ENCODE data around the gene FGF1.
A peak's percentile ranks its signal among the peaks of the same experiment; 100 is the strongest.

- TF ChIP-seq USF2 (IDR thresholded peaks at IDR 0.05; ENCODE audit: low read depth, low read length) (no peak), CTCF (conservative IDR thresholded peaks at IDR 0.05; ENCODE audit: low read depth, low read length) (no peak), CHD1 (IDR thresholded peaks at IDR 0.05; ENCODE audit: low read depth, low read length) (no peak), POLR2A (IDR thresholded peaks at IDR 0.05; ENCODE audit: low read depth, low read length) (no peak), RAD21 (IDR thresholded peaks at IDR 0.05; ENCODE audit: low read length) (no peak), CEBPB (IDR thresholded peaks at IDR 0.05; ENCODE audit: low read depth, low read length) (peak; percentile 90), MXI1 (IDR thresholded peaks at IDR 0.05; ENCODE audit: borderline replicate concordance, low read depth, low read length) (no peak), MAFK (IDR thresholded peaks at IDR 0.05; ENCODE audit: low read depth, low read length) (no peak), RFX5 (IDR thresholded peaks at IDR 0.05; ENCODE audit: low read depth, low read length) (no peak), BHLHE40 (IDR thresholded peaks at IDR 0.05; ENCODE audit: low read depth, low read length) (no peak), MAZ (IDR thresholded peaks at IDR 0.05; ENCODE audit: borderline replicate concordance, low read depth, low read length) (no peak), ELK1 (IDR thresholded peaks at IDR 0.05; ENCODE audit: borderline replicate concordance, low read depth, low read length) (no peak), FOS (IDR thresholded peaks at IDR 0.05; ENCODE audit: low read depth, low read length) (no peak), RCOR1 (IDR thresholded peaks at IDR 0.05; ENCODE audit: insufficient replicate concordance, low read length) (no peak)
These were observed 140.1 kb downstream of the FGF1 start for GRCh38 chr5:142545650-142546322.
